ENCODE results near the gene DDI1. TPM values are rescaled to one million over a fixed set of nuclear protein-coding genes. Genes with fewer than 3 reads are reported as not detected.

DDI1 gene
- total and polyA plus RNA-seq, 2 experiments from 2014 or later, result 0.13 TPM; not detected in 1

DNA sequence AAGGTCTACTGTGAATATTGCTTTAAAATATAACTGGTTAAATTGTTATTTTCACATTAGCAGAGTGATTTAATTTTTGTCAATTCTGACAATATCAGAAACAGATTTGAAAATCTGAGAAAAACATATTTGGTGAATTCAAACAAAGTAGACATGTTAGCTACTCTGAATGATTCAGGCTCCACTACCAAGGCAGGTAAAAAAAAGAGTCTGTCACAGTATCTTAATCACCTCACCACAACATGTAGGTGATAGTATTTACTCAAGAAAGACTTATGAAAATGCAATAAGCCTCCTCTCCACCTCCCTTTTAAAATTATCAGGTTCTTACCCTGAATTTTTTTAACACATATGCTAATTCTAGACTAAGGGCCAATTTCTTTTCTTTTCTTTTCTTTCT, 42.6 kb downstream of the DDI1 start:
- H3K9me2 ChIP-seq (ENCODE audit: insufficient read depth), result no peaks in the 10 kb centered on the region
- no peaks in the 10 kb centered on the region for H3F3A ChIP-seq (replicated peaks; ENCODE audit: low read depth)
- H3K79me2 ChIP-seq (replicated peaks; ENCODE audit: insufficient read depth), result no peaks in the 10 kb centered on the region
- no peaks in the 10 kb centered on the region for H3K36me3 Mint-ChIP-seq (ENCODE audit: low read depth)
- ATAC-seq (no peak), DNase-seq (ENCODE audit: low spot score) (no peak)
- peaks cover 1% of the 10 kb centered on the region for H3K27me3 Mint-ChIP-seq (ENCODE audit: insufficient read depth, low read depth, poor library complexity)
- H3K4me2 ChIP-seq, result no peak overlapping the region
- H4K20me1 ChIP-seq (replicated peaks; ENCODE audit: insufficient read depth), result no peaks in the 10 kb centered on the region
- H3K4me1 ChIP-seq (ENCODE audit: insufficient read depth), result peaks cover 6% of the 10 kb centered on the region; the same call in 1 of the 2 replicates
- H3K9me3 Mint-ChIP-seq, result no peaks in the 10 kb centered on the region
- H3K27ac ChIP-seq (ENCODE audit: low read depth), result no peak overlapping the region
- peaks cover 6% of the 10 kb centered on the region; the same call in 2 of the 3 replicates for H3K4me1 Mint-ChIP-seq
- H3K36me3 ChIP-seq (ENCODE audit: insufficient read depth), result no peaks in the 10 kb centered on the region
- H3K4me3 ChIP-seq, result no peak overlapping the region
- H3K4me3 Mint-ChIP-seq, result no peak overlapping the region
- no peaks in the 10 kb centered on the region for H3K27me3 ChIP-seq (ENCODE audit: insufficient read depth)
- no peak overlapping the region for H3K27ac Mint-ChIP-seq
- TF ChIP-seq JUNB (IDR thresholded peaks at IDR 0.05; ENCODE audit: unreplicated experiment), result no peak
- TF ChIP-seq ZNF114 (CRISPR knock-in tag; IDR thresholded peaks at IDR 0.05), result no peak
- TF ChIP-seq, protein P1, sequence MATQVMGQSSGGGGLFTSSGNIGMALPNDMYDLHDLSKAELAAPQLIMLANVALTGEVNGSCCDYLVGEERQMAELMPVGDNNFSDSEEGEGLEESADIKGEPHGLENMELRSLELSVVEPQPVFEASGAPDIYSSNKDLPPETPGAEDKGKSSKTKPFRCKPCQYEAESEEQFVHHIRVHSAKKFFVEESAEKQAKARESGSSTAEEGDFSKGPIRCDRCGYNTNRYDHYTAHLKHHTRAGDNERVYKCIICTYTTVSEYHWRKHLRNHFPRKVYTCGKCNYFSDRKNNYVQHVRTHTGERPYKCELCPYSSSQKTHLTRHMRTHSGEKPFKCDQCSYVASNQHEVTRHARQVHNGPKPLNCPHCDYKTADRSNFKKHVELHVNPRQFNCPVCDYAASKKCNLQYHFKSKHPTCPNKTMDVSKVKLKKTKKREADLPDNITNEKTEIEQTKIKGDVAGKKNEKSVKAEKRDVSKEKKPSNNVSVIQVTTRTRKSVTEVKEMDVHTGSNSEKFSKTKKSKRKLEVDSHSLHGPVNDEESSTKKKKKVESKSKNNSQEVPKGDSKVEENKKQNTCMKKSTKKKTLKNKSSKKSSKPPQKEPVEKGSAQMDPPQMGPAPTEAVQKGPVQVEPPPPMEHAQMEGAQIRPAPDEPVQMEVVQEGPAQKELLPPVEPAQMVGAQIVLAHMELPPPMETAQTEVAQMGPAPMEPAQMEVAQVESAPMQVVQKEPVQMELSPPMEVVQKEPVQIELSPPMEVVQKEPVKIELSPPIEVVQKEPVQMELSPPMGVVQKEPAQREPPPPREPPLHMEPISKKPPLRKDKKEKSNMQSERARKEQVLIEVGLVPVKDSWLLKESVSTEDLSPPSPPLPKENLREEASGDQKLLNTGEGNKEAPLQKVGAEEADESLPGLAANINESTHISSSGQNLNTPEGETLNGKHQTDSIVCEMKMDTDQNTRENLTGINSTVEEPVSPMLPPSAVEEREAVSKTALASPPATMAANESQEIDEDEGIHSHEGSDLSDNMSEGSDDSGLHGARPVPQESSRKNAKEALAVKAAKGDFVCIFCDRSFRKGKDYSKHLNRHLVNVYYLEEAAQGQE (IDR thresholded peaks at IDR 0.05; ENCODE audit: unreplicated experiment), result no peak
- no peak for TF ChIP-seq EZH2 (IDR thresholded peaks at IDR 0.05; ENCODE audit: low read depth, unreplicated experiment)
- TF ChIP-seq CREB1 (CRISPR knock-in tag; IDR thresholded peaks at IDR 0.05; ENCODE audit: low read depth), result no peak
- TF ChIP-seq ZNF331 (CRISPR knock-in tag; IDR thresholded peaks at IDR 0.05; ENCODE audit: low read depth), result no peak
- TF ChIP-seq, protein P2, sequence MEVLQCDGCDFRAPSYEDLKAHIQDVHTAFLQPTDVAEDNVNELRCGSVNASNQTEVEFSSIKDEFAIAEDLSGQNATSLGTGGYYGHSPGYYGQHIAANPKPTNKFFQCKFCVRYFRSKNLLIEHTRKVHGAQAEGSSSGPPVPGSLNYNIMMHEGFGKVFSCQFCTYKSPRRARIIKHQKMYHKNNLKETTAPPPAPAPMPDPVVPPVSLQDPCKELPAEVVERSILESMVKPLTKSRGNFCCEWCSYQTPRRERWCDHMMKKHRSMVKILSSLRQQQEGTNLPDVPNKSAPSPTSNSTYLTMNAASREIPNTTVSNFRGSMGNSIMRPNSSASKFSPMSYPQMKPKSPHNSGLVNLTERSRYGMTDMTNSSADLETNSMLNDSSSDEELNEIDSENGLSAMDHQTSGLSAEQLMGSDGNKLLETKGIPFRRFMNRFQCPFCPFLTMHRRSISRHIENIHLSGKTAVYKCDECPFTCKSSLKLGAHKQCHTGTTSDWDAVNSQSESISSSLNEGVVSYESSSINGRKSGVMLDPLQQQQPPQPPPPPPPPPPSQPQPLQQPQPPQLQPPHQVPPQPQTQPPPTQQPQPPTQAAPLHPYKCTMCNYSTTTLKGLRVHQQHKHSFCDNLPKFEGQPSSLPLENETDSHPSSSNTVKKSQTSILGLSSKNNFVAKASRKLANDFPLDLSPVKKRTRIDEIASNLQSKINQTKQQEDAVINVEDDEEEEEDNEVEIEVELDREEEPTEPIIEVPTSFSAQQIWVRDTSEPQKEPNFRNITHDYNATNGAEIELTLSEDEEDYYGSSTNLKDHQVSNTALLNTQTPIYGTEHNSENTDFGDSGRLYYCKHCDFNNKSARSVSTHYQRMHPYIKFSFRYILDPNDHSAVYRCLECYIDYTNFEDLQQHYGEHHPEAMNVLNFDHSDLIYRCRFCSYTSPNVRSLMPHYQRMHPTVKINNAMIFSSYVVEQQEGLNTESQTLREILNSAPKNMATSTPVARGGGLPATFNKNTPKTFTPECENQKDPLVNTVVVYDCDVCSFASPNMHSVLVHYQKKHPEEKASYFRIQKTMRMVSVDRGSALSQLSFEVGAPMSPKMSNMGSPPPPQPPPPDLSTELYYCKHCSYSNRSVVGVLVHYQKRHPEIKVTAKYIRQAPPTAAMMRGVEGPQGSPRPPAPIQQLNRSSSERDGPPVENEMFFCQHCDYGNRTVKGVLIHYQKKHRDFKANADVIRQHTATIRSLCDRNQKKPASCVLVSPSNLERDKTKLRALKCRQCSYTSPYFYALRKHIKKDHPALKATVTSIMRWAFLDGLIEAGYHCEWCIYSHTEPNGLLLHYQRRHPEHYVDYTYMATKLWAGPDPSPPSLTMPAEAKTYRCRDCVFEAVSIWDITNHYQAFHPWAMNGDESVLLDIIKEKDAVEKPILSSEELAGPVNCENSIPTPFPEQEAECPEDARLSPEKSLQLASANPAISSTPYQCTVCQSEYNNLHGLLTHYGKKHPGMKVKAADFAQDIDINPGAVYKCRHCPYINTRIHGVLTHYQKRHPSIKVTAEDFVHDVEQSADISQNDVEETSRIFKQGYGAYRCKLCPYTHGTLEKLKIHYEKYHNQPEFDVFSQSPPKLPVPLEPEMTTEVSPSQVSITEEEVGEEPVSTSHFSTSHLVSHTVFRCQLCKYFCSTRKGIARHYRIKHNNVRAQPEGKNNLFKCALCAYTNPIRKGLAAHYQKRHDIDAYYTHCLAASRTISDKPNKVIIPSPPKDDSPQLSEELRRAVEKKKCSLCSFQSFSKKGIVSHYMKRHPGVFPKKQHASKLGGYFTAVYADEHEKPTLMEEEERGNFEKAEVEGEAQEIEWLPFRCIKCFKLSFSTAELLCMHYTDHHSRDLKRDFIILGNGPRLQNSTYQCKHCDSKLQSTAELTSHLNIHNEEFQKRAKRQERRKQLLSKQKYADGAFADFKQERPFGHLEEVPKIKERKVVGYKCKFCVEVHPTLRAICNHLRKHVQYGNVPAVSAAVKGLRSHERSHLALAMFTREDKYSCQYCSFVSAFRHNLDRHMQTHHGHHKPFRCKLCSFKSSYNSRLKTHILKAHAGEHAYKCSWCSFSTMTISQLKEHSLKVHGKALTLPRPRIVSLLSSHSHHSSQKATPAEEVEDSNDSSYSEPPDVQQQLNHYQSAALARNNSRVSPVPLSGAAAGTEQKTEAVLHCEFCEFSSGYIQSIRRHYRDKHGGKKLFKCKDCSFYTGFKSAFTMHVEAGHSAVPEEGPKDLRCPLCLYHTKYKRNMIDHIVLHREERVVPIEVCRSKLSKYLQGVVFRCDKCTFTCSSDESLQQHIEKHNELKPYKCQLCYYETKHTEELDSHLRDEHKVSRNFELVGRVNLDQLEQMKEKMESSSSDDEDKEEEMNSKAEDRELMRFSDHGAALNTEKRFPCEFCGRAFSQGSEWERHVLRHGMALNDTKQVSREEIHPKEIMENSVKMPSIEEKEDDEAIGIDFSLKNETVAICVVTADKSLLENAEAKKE (CRISPR knock-in tag; IDR thresholded peaks at IDR 0.05), result no peak
- TF ChIP-seq POLR2AphosphoS5 (IDR thresholded peaks at IDR 0.05; ENCODE audit: low read depth), result no peak
- TF ChIP-seq, protein P3, sequence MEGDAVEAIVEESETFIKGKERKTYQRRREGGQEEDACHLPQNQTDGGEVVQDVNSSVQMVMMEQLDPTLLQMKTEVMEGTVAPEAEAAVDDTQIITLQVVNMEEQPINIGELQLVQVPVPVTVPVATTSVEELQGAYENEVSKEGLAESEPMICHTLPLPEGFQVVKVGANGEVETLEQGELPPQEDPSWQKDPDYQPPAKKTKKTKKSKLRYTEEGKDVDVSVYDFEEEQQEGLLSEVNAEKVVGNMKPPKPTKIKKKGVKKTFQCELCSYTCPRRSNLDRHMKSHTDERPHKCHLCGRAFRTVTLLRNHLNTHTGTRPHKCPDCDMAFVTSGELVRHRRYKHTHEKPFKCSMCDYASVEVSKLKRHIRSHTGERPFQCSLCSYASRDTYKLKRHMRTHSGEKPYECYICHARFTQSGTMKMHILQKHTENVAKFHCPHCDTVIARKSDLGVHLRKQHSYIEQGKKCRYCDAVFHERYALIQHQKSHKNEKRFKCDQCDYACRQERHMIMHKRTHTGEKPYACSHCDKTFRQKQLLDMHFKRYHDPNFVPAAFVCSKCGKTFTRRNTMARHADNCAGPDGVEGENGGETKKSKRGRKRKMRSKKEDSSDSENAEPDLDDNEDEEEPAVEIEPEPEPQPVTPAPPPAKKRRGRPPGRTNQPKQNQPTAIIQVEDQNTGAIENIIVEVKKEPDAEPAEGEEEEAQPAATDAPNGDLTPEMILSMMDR (conservative IDR thresholded peaks at IDR 0.05; ENCODE audit: low read depth in 2 of 2), result no peak
- TF ChIP-seq NANOG (IDR thresholded peaks at IDR 0.05; ENCODE audit: borderline replicate concordance), result no peak
- TF ChIP-seq, protein P4, sequence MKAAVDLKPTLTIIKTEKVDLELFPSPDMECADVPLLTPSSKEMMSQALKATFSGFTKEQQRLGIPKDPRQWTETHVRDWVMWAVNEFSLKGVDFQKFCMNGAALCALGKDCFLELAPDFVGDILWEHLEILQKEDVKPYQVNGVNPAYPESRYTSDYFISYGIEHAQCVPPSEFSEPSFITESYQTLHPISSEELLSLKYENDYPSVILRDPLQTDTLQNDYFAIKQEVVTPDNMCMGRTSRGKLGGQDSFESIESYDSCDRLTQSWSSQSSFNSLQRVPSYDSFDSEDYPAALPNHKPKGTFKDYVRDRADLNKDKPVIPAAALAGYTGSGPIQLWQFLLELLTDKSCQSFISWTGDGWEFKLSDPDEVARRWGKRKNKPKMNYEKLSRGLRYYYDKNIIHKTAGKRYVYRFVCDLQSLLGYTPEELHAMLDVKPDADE (IDR thresholded peaks at IDR 0.05), result no peak
- no peak for TF ChIP-seq STAT1 (IDR thresholded peaks at IDR 0.05; ENCODE audit: unreplicated experiment)
- TF ChIP-seq EZH2phosphoT487 (IDR thresholded peaks at IDR 0.05; ENCODE audit: unreplicated experiment), result no peak
- no peak overlapping the region for H2AFZ ChIP-seq

Data from GM23338 (cell line).